Mucosa of descending colon (tissue), 3 donors: Measurements from ENCODE around the gene MST1R. TPM values are rescaled to one million over a fixed set of nuclear protein-coding genes. Genes with fewer than 3 reads are reported as not detected.
"Not testable (repeated sequence)": the region's sequence is repeated elsewhere in the genome, so short reads cannot be mapped to it uniquely, and the experiment has no call there.

Experiments used
- ATAC-seq: fragments of 200-7000 bp; cut with Tn5 transposase; one replicate; pipeline ENCODE4 v1.9.1; 2020; ENCODE audit warnings: mild to moderate bottlenecking, moderate library complexity
- DNase-seq, 3 donors: peaks; one replicate each; pipeline ENCODE4 v3.0.0-alpha.2; 2020
- H3K36me3 ChIP-seq: fragments of 200-600 bp; one replicate; pipeline ENCODE4 v1.8.0; 2021; ENCODE audit warnings: low read depth, mild to moderate bottlenecking
- H3K4me1 ChIP-seq: fragments of 200-600 bp; one replicate; pipeline ENCODE4 v1.8.0; 2021; ENCODE audit warnings: low read depth, mild to moderate bottlenecking
- H3K4me3 ChIP-seq: fragments of 200-600 bp; one replicate; pipeline ENCODE4 v1.8.0; 2021; ENCODE audit warnings: mild to moderate bottlenecking
- H3K9me3 ChIP-seq: fragments of 200-600 bp; one replicate; pipeline ENCODE4 v1.8.0; 2021; ENCODE audit warnings: mild to moderate bottlenecking
- intact Hi-C, 2 donors: fragments of 100-400 bp; cut with DNase I in 1 of 2; cut with micrococcal nuclease in 1 of 2; formaldehyde crosslinking; loops; one replicate each; pipeline versions ENCODE4 v1.11.0 to v1.11.1; 2022; cut with DNase I, micrococcal nuclease
- total RNA-seq, 3 donors: library from RNA; stranded (reverse); fragmentation: NEBNext Ultra II Directional in 2 of 3; extraction: Animal tissue kit (Norgen Biotek cat#: 25700) in 2 of 3; gene quantifications; one replicate each; pipeline versions ENCODE4 v1.2.1 to v1.2.4, GENCODE V29; 2021 to 2023
- TF ChIP-seq, protein P1 (sequence below): fragments of 200-600 bp; IDR thresholded peaks from one replicate; pipeline ENCODE4 v1.8.0; 2022; ENCODE audit warnings: antibody characterized with exemption, mild to moderate bottlenecking
- donor health status: DM: no; HTN: no; CAD: no; lungs with moderate emphysema.
- donor health status: DM: no; HTN: no; CAD: no.
- donor health status: DM: no; HTN: yes; CAD: no.

MST1R gene
- total RNA-seq, 3 donors from 2014 or later: 76.2 to 153 (median 124) TPM

- H3K36me3 ChIP-seq: no peaks in the 10 kb centered on the region
- no peak overlapping the region for H3K4me3 ChIP-seq
- intact Hi-C loops: no loop called here
- TF ChIP-seq, protein P1, sequence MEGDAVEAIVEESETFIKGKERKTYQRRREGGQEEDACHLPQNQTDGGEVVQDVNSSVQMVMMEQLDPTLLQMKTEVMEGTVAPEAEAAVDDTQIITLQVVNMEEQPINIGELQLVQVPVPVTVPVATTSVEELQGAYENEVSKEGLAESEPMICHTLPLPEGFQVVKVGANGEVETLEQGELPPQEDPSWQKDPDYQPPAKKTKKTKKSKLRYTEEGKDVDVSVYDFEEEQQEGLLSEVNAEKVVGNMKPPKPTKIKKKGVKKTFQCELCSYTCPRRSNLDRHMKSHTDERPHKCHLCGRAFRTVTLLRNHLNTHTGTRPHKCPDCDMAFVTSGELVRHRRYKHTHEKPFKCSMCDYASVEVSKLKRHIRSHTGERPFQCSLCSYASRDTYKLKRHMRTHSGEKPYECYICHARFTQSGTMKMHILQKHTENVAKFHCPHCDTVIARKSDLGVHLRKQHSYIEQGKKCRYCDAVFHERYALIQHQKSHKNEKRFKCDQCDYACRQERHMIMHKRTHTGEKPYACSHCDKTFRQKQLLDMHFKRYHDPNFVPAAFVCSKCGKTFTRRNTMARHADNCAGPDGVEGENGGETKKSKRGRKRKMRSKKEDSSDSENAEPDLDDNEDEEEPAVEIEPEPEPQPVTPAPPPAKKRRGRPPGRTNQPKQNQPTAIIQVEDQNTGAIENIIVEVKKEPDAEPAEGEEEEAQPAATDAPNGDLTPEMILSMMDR: no peak
- H3K4me1 ChIP-seq: peaks cover 3% of the 10 kb centered on the region
- ATAC-seq: no peak
- H3K9me3 ChIP-seq: no peaks in the 10 kb centered on the region
- DNase-seq: peak in 1 of 3 donors; percentile 5
Measured at GRCh38 chr3:49937090-49937489, 33.4 kb upstream of the MST1R start.

GRCh38 chr3:49932281-49932680, 28.6 kb upstream of the MST1R start:
- H3K36me3 ChIP-seq, DNase-seq, ATAC-seq, intact Hi-C loops, H3K9me3 ChIP-seq, H3K4me1 ChIP-seq, H3K4me3 ChIP-seq: not testable (repeated sequence)

GRCh38 chr3:49930922-49931321, 27.2 kb upstream of the MST1R start:
- DNase-seq (no peak), ATAC-seq (no peak)

GRCh38 chr3:49930168-49930690, 26.6 kb upstream of the MST1R start:
- Histone ChIP-seq H3K9me3 (no peaks in the 10 kb centered on the region), H3K36me3 (no peaks in the 10 kb centered on the region), H3K4me1 (peaks cover 10% of the 10 kb centered on the region), H3K4me3 (peak overlapping the region; percentile 63)
- ATAC-seq: peak; percentile 20
- TF ChIP-seq, protein P1: no peak
- intact Hi-C loops: no loop called here
- peak in 1 of 3 donors; percentile 19 for DNase-seq

More at GRCh38 chr3:49930922-49931321, 27.2 kb upstream of the MST1R start:
- H3K4me3 ChIP-seq: no peak overlapping the region
- no peaks in the 10 kb centered on the region for H3K9me3 ChIP-seq
- no peaks in the 10 kb centered on the region for H3K36me3 ChIP-seq
- peaks cover 10% of the 10 kb centered on the region for H3K4me1 ChIP-seq
- TF ChIP-seq, protein P1: no peak
- intact Hi-C loops: no loop called here

GRCh38 chr3:49929291-49930167, 25.9 kb upstream of the MST1R start, which contains the start of gene MON1A:
MON1A (minus strand) TSS chr3:49929811; CDS start chr3:49913346, 16,465 bp downstream.
- Histone ChIP-seq H3K9me3 (no peaks in the 10 kb centered on the region), H3K4me3 (peak within 1 kb of the TSS; percentile 63), H3K4me1 (peaks cover 10% of the 10 kb centered on the region), H3K36me3 (no peaks in the 10 kb centered on the region)
- TF ChIP-seq, protein P1: peak; percentile 17
- ATAC-seq (peak; percentile 97), DNase-seq (peak; percentile 95 to 98 (median 97))
- intact Hi-C loops: no loop called here

DNA sequence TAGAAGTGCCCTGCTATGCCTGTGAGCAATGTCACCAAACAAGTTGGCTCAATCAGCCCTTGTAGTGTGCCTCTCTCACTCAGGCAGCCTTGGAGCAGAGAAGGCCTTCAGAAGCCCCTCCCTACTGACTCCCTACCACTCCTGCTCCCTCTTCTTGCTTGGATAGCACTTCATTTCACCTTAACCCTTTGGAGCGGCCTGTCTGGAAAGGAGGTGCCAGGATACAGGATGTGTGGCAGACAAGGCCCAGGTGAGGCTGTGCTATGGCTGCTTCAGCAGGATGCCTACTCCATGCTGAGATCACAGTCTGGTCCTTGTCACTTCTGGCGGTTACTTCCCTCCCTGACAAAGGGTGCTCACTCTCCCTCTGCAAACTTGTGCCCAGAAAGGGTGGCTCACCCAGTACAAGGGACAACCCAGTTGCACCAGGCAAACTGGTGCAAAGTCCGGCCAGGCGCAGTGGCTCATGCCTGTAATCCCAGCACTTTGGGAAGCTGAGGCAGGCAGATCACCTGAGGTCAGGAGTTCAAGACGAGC, 24.9 kb upstream of the MST1R start:
- intact Hi-C loops: no loop called here
- DNase-seq: peak in 2 of 3 donors; percentile 19 to 48

More for the DNA sequence above, 24.9 kb upstream of the MST1R start:
- no peak overlapping the region for H3K4me3 ChIP-seq
- peak; percentile 15 for ATAC-seq
- peaks cover 10% of the 10 kb centered on the region for H3K4me1 ChIP-seq
- H3K36me3 ChIP-seq: no peaks in the 10 kb centered on the region
- TF ChIP-seq, protein P1: no peak
- no peaks in the 10 kb centered on the region for H3K9me3 ChIP-seq
